Neural progenitor cell (in vitro differentiated cells): ENCODE data around the gene FLRT2. TPM values are rescaled to one million over a fixed set of nuclear protein-coding genes. Genes with fewer than 3 reads are reported as not detected.

Source experiments
- DNase-seq: peaks from one replicate; pipeline ENCODE4 v3.0.0-alpha.2; 2016; ENCODE audit warnings: low spot score
- H2AFZ ChIP-seq: fragments of 200-600 bp; sonication (generic); replicated peaks from 2 replicates; pipeline ENCODE4 v1.6.1; 2016; ENCODE audit warnings: antibody characterized with exemption
- H3F3A ChIP-seq: fragments of 200-600 bp; sonication (generic); 2 replicates; pipeline ENCODE4 v1.6.1; 2016; ENCODE audit warnings: antibody characterized with exemption, low read depth
- H3K27ac ChIP-seq: fragments of 200-600 bp; sonication (generic); 2 replicates; pipeline ENCODE4 v1.5.1; 2016; ENCODE audit warnings: mild to moderate bottlenecking
- H3K27me3 ChIP-seq: fragments of 200-600 bp; sonication (generic); 2 replicates; pipeline ENCODE4 v1.6.1; 2016; ENCODE audit warnings: mild to moderate bottlenecking, moderate library complexity
- H3K36me3 ChIP-seq: fragments of 200-600 bp; sonication (generic); 2 replicates; pipeline ENCODE4 v1.5.1; 2016
- H3K4me1 ChIP-seq: fragments of 200-600 bp; sonication (generic); 2 replicates; pipeline ENCODE4 v1.6.1; 2016; ENCODE audit warnings: mixed run types
- H3K4me2 ChIP-seq: fragments of 200-600 bp; sonication (generic); 2 replicates; pipeline ENCODE4 v1.6.1; 2016
- H3K4me3 ChIP-seq: fragments of 200-600 bp; sonication (generic); 2 replicates; pipeline ENCODE4 v1.5.1; 2016
- H3K79me2 ChIP-seq: fragments of 200-600 bp; sonication (generic); 2 replicates; pipeline ENCODE4 v1.6.1; 2016; ENCODE audit warnings: low read depth
- H3K9ac ChIP-seq: fragments of 200-600 bp; sonication (generic); 2 replicates; pipeline ENCODE4 v1.6.1; 2016
- H3K9me3 ChIP-seq: fragments of 200-600 bp; sonication (generic); 2 replicates; pipeline ENCODE4 v1.5.1; 2016; ENCODE audit warnings: low read depth
- H4K20me1 ChIP-seq: fragments of 200-600 bp; sonication (generic); 2 replicates; pipeline ENCODE4 v1.6.1; 2016; ENCODE audit warnings: low read depth
- H3K27ac Mint-ChIP-seq: 3 replicates; pipeline ENCODE4 v1.8.0; 2021; ENCODE audit warnings: mixed read lengths
- H3K27me3 Mint-ChIP-seq: 2 replicates; pipeline ENCODE4 v1.8.0; 2022; ENCODE audit warnings: low read depth, mild to moderate bottlenecking, inconsistent platforms, moderate library complexity, mixed read lengths; ENCODE audit not compliant: insufficient read depth
- H3K36me3 Mint-ChIP-seq: 3 replicates; pipeline ENCODE4 v1.8.0; 2021; ENCODE audit warnings: mixed read lengths
- H3K4me1 Mint-ChIP-seq: 3 replicates; pipeline ENCODE4 v1.8.0; 2021; ENCODE audit warnings: mixed read lengths
- H3K4me3 Mint-ChIP-seq: 3 replicates; pipeline ENCODE4 v1.8.0; 2021; ENCODE audit warnings: mild to moderate bottlenecking, moderate library complexity, mixed read lengths
- H3K9me3 Mint-ChIP-seq: 3 replicates; pipeline ENCODE4 v1.8.0; 2020; ENCODE audit warnings: mixed read lengths
- CTCF ChIP-seq: fragments of 200-600 bp; sonication (generic); IDR thresholded peaks from 2 replicates; pipeline ENCODE4 v1.5.1; 2017; ENCODE audit warnings: antibody characterized with exemption, mild to moderate bottlenecking
- EZH2 ChIP-seq: fragments of 200-600 bp; sonication (generic); IDR thresholded peaks from 2 replicates; pipeline ENCODE4 v1.6.1; 2017; ENCODE audit warnings: antibody characterized with exemption, mild to moderate bottlenecking, moderate library complexity
- EZH2phosphoT487 ChIP-seq: fragments of 200-600 bp; sonication (generic); IDR thresholded peaks from 2 replicates; pipeline ENCODE4 v1.6.1; 2017; ENCODE audit warnings: antibody characterized with exemption
- total RNA-seq: library from RNA; depleted of rRNA; stranded (reverse); fragments of >200 nt; gene quantifications from 2 replicates; pipeline ENCODE4 v1.2.3, GENCODE V29; 2015; ENCODE audit warnings: low replicate concordance

The FLRT2 gene
- total RNA-seq, 1 donor from 2014 or later, result 8.5 TPM

DNA sequence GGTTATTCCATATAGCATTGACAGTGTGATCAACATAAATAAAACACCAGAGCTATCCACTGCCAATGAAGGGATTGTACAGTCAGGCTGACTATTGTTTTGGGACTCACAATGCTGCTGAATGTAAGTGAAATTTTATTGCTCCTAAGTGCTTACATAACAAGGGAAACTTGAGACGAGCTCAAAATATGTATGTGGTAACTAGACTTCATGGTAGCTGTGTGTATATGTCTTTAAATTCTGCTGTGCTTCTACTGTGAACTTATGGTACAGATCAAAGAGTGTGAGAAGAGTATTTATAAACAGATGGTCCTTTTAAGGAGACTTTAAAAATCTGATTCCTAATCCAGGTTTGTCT lies 6.9 kb downstream of the FLRT2 start:
- Histone ChIP-seq H3K4me3 (no peak overlapping the region), H2AFZ (no peak overlapping the region), H3K4me1 (peaks cover 26% of the 10 kb centered on the region), H3K4me2 (no peak overlapping the region), H3K27me3 (peaks cover 33% of the 10 kb centered on the region), H3K27ac (no peak overlapping the region), H4K20me1 (peaks cover 6% of the 10 kb centered on the region), H3K36me3 (no peaks in the 10 kb centered on the region), H3K9ac (no peak overlapping the region), H3K9me3 (no peaks in the 10 kb centered on the region), H3K79me2 (peaks cover 37% of the 10 kb centered on the region), H3F3A (peaks cover 8% of the 10 kb centered on the region)
- Mint-ChIP-seq H3K9me3 (peaks cover 2% of the 10 kb centered on the region), H3K36me3 (peaks cover 7% of the 10 kb centered on the region), H3K4me3 (peak overlapping the region; percentile 2), H3K4me1 (peaks cover 36% of the 10 kb centered on the region), H3K27me3 (peaks cover 20% of the 10 kb centered on the region), H3K27ac (no peak overlapping the region)
- TF ChIP-seq EZH2phosphoT487 (no peak), CTCF (no peak), EZH2 (no peak)
- no peak for DNase-seq

DNA sequence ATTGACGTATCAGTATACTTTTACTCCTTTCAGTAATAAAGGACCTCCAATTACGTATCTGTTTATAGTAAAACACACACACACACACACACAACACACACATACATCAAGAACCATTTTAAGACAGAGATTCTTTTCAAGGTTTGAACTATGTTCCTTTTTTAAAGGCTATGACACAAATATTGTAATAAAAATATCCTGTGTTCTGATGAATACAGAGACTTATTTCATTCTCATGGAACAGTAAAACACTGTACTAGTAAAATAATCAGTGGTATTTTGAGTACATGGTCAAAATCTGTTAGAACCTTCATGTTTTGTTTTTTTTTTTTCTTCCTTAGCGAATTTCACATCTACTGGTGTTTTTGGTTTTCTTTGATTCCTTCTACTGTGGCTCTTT lies 7.6 kb downstream of the FLRT2 start:
- Histone ChIP-seq H2AFZ (no peak overlapping the region), H3K27ac (no peak overlapping the region), H3K4me1 (peaks cover 26% of the 10 kb centered on the region), H3K9ac (no peak overlapping the region), H3K4me2 (no peak overlapping the region), H3F3A (peaks cover 3% of the 10 kb centered on the region), H3K36me3 (no peaks in the 10 kb centered on the region), H3K9me3 (no peaks in the 10 kb centered on the region), H3K4me3 (no peak overlapping the region), H4K20me1 (peaks cover 6% of the 10 kb centered on the region), H3K27me3 (peaks cover 26% of the 10 kb centered on the region), H3K79me2 (peaks cover 37% of the 10 kb centered on the region)
- Mint-ChIP-seq H3K36me3 (peaks cover 7% of the 10 kb centered on the region), H3K9me3 (peaks cover 2% of the 10 kb centered on the region), H3K27ac (no peak overlapping the region), H3K4me1 (peaks cover 30% of the 10 kb centered on the region), H3K27me3 (peaks cover 12% of the 10 kb centered on the region), H3K4me3 (no peak overlapping the region)
- TF ChIP-seq EZH2phosphoT487 (no peak), CTCF (no peak), EZH2 (no peak)
- DNase-seq, result no peak

DNA sequence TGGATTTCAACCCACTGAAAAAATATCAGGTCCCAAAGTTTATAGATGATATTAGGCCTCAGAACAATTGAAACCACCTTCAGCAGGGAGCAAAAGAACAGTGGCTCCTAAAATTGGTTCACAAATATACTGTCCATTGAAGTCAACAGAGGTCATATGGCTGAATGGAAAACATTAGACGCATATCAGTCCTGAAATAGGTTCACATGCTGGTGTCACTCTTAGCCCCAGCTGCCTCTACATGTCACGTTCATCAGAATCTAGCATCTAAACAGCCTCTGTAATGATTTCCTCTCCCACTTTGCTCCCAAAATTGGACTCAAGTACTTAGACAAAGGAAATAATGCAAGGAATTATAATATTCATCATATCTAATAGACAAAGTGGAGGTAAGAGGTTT lies 8.7 kb downstream of the FLRT2 start:
- Histone ChIP-seq H3K36me3 (no peaks in the 10 kb centered on the region), H3K4me1 (peaks cover 26% of the 10 kb centered on the region), H4K20me1 (peaks cover 6% of the 10 kb centered on the region), H3K27me3 (peaks cover 21% of the 10 kb centered on the region), H3K9ac (no peak overlapping the region), H3K4me3 (no peak overlapping the region), H3K27ac (no peak overlapping the region), H2AFZ (no peak overlapping the region), H3K79me2 (peaks cover 37% of the 10 kb centered on the region), H3F3A (no peaks in the 10 kb centered on the region), H3K4me2 (no peak overlapping the region), H3K9me3 (no peaks in the 10 kb centered on the region)
- H3K27ac Mint-ChIP-seq, result no peak overlapping the region
- peaks cover 13% of the 10 kb centered on the region for H3K36me3 Mint-ChIP-seq
- H3K9me3 Mint-ChIP-seq, result peaks cover 2% of the 10 kb centered on the region
- no peak for DNase-seq
- H3K4me1 Mint-ChIP-seq, result peaks cover 26% of the 10 kb centered on the region
- H3K4me3 Mint-ChIP-seq, result no peak overlapping the region
- no peak for TF ChIP-seq CTCF
- no peak for TF ChIP-seq EZH2
- TF ChIP-seq EZH2phosphoT487, result no peak
- H3K27me3 Mint-ChIP-seq, result peaks cover 12% of the 10 kb centered on the region
